ENCODE results near the gene PRAME.

DNA sequence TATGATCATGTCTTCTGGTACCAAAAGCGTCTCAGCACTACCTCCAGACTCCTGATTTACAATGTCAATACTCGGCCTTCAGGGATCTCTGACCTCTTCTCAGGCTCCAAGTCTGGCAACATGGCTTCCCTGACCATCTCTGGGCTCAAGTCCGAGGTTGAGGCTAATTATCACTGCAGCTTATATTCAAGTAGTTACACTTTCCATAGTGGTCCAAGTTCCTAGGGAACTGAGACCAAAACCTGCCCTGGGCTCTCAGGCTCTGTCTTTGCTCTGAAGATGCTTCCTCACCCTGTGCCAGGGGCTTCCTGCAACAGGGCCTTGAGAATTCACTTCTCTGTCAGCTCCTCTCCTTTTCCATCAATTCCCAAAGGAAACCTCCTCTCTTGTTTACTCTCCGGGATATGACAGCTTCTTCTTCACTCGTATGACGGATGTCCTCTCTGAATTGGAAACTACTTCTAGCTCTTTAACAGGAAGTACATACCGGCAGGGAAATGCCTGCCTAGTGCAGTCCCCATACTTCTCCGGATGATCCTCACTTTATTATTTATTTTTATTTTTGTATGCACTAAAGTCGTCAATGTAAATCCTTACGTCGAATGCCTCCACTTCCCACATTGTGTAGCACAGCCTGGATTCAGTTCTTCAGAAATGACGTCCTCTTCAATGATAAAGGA, 29.6 kb upstream of the PRAME start:
- TF ChIP-seq, protein P1, sequence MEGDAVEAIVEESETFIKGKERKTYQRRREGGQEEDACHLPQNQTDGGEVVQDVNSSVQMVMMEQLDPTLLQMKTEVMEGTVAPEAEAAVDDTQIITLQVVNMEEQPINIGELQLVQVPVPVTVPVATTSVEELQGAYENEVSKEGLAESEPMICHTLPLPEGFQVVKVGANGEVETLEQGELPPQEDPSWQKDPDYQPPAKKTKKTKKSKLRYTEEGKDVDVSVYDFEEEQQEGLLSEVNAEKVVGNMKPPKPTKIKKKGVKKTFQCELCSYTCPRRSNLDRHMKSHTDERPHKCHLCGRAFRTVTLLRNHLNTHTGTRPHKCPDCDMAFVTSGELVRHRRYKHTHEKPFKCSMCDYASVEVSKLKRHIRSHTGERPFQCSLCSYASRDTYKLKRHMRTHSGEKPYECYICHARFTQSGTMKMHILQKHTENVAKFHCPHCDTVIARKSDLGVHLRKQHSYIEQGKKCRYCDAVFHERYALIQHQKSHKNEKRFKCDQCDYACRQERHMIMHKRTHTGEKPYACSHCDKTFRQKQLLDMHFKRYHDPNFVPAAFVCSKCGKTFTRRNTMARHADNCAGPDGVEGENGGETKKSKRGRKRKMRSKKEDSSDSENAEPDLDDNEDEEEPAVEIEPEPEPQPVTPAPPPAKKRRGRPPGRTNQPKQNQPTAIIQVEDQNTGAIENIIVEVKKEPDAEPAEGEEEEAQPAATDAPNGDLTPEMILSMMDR (conservative IDR thresholded peaks at IDR 0.05; ENCODE audit: low read depth, low read length), result no peak
- no peak for TF ChIP-seq EZH2 (IDR thresholded peaks at IDR 0.05; ENCODE audit: low read length, unreplicated experiment)
